ACC112 (cell line): ENCODE results near the gene TRAPPC3.

Experiments used
- H2AFZ ChIP-seq: fragments of 200-600 bp; sonication (generic); one replicate; pipeline ENCODE4 v1.6.0; 2017; ENCODE audit warnings: antibody characterized with exemption, low read length; ENCODE audit not compliant: unreplicated experiment
- H3K27ac ChIP-seq: fragments of 200-600 bp; sonication (generic); 2 replicates; pipeline ENCODE4 v1.5.1; 2014; ENCODE audit warnings: low read depth, mild to moderate bottlenecking, antibody characterized with exemption, low read length, moderate library complexity
- H3K27me3 ChIP-seq: fragments of 200-600 bp; sonication (generic); 2 replicates; pipeline ENCODE4 v1.6.1; 2014; ENCODE audit warnings: mild to moderate bottlenecking, antibody characterized with exemption, low read length, moderate library complexity, mixed read lengths; ENCODE audit not compliant: insufficient read depth
- H3K36me3 ChIP-seq: fragments of 200-600 bp; sonication (generic); 2 replicates; pipeline ENCODE4 v1.6.1; 2016; ENCODE audit warnings: mild to moderate bottlenecking, antibody characterized with exemption, low read length, moderate library complexity, mixed read lengths; ENCODE audit not compliant: insufficient read depth
- H3K4me1 ChIP-seq: fragments of 200-600 bp; sonication (generic); one replicate; pipeline ENCODE4 v1.6.1; 2016; ENCODE audit warnings: low read length, mixed read lengths; ENCODE audit not compliant: insufficient read depth, unreplicated experiment, control insufficient read depth
- H3K4me3 ChIP-seq: fragments of 200-600 bp; sonication (generic); 2 replicates; pipeline ENCODE4 v1.5.1; 2014; ENCODE audit warnings: mild to moderate bottlenecking, low read depth, low read length
- H3K79me2 ChIP-seq: fragments of 200-600 bp; sonication (generic); one replicate; pipeline ENCODE4 v1.6.0; 2016; ENCODE audit warnings: low read length; ENCODE audit not compliant: control insufficient read depth, unreplicated experiment, insufficient read depth

The TRAPPC3 gene

GRCh38 chr1:36125129-36125991 is 23.9 kb downstream of the TRAPPC3 start, which contains the start of gene COL8A2:
COL8A2 (minus strand) TSS chr1:36125222; CDS start chr1:36100242, 24,980 bp downstream.
- Histone ChIP-seq H3K4me3 (peak within 1 kb of the TSS; percentile 60; the same call in 1 of the 2 replicates), H3K27me3 (peaks cover 24% of the 10 kb centered on the region), H3K79me2 (no peaks in the 10 kb centered on the region), H2AFZ (peak within 1 kb of the TSS; percentile 60), H3K4me1 (no peaks in the 10 kb centered on the region), H3K27ac (no peak within 1 kb of the TSS), H3K36me3 (no peaks in the 10 kb centered on the region)

GRCh38 chr1:36124404-36125128 is 24.7 kb downstream of the TRAPPC3 start:
- H2AFZ ChIP-seq, result no peak overlapping the region
- no peak overlapping the region for H3K4me3 ChIP-seq
- H3K27me3 ChIP-seq, result peaks cover 24% of the 10 kb centered on the region
- no peaks in the 10 kb centered on the region for H3K79me2 ChIP-seq
- no peak overlapping the region for H3K27ac ChIP-seq
- no peaks in the 10 kb centered on the region for H3K36me3 ChIP-seq
- H3K4me1 ChIP-seq, result no peaks in the 10 kb centered on the region

- H3K27me3 ChIP-seq, result peaks cover 24% of the 10 kb centered on the region
- H3K4me3 ChIP-seq, result no peak overlapping the region
- no peak overlapping the region for H2AFZ ChIP-seq
- no peaks in the 10 kb centered on the region for H3K4me1 ChIP-seq
- no peak overlapping the region for H3K27ac ChIP-seq
- no peaks in the 10 kb centered on the region for H3K79me2 ChIP-seq
- H3K36me3 ChIP-seq, result no peaks in the 10 kb centered on the region
These were observed 25.9 kb downstream of the TRAPPC3 start for GRCh38 chr1:36123356-36123755.

GRCh38 chr1:36122062-36123030 is 26.9 kb downstream of the TRAPPC3 start:
- Histone ChIP-seq H3K27ac (no peak overlapping the region), H3K79me2 (no peaks in the 10 kb centered on the region), H3K27me3 (peaks cover 24% of the 10 kb centered on the region), H2AFZ (no peak overlapping the region), H3K36me3 (no peaks in the 10 kb centered on the region), H3K4me3 (no peak overlapping the region), H3K4me1 (no peaks in the 10 kb centered on the region)

GRCh38 chr1:36119456-36119855 is 29.8 kb downstream of the TRAPPC3 start:
- no peaks in the 10 kb centered on the region for H3K79me2 ChIP-seq
- H3K4me1 ChIP-seq, result peaks cover 11% of the 10 kb centered on the region
- no peak overlapping the region for H3K27ac ChIP-seq
- H2AFZ ChIP-seq, result no peak overlapping the region
- H3K4me3 ChIP-seq, result no peak overlapping the region
- H3K36me3 ChIP-seq, result no peaks in the 10 kb centered on the region
- H3K27me3 ChIP-seq, result peaks cover 9% of the 10 kb centered on the region

- Histone ChIP-seq H3K27me3 (0 out of 2 replicates have a peak, but pooled peaks cover under 1% of the 10 kb centered on the region), H3K79me2 (no peaks in the 10 kb centered on the region), H3K4me3 (no peak overlapping the region), H3K36me3 (no peaks in the 10 kb centered on the region), H3K27ac (no peak overlapping the region), H2AFZ (no peak overlapping the region), H3K4me1 (peaks cover 11% of the 10 kb centered on the region)
These were observed 30.7 kb downstream of the TRAPPC3 start for GRCh38 chr1:36118447-36119204.

GRCh38 chr1:36116901-36117300 is 32.4 kb downstream of the TRAPPC3 start:
- Histone ChIP-seq H3K4me1 (peaks cover 11% of the 10 kb centered on the region), H2AFZ (no peak overlapping the region), H3K27me3 (no peaks in the 10 kb centered on the region), H3K4me3 (no peak overlapping the region), H3K27ac (no peak overlapping the region), H3K79me2 (no peaks in the 10 kb centered on the region), H3K36me3 (no peaks in the 10 kb centered on the region)

- no peaks in the 10 kb centered on the region for H3K27me3 ChIP-seq
- no peak overlapping the region for H3K4me3 ChIP-seq
- H3K36me3 ChIP-seq, result no peaks in the 10 kb centered on the region
- no peak overlapping the region for H2AFZ ChIP-seq
- H3K79me2 ChIP-seq, result no peaks in the 10 kb centered on the region
- no peak overlapping the region for H3K27ac ChIP-seq
- H3K4me1 ChIP-seq, result peaks cover 11% of the 10 kb centered on the region
These were observed 33.4 kb downstream of the TRAPPC3 start for GRCh38 chr1:36115931-36116330.

GRCh38 chr1:36115200-36115669 is 34.1 kb downstream of the TRAPPC3 start:
- H2AFZ ChIP-seq, result peak overlapping the region; percentile 2
- no peaks in the 10 kb centered on the region for H3K27me3 ChIP-seq
- H3K27ac ChIP-seq, result peak overlapping the region; percentile 3; the same call in 1 of the 2 replicates
- H3K36me3 ChIP-seq, result no peaks in the 10 kb centered on the region
- peaks cover 11% of the 10 kb centered on the region for H3K4me1 ChIP-seq
- no peaks in the 10 kb centered on the region for H3K79me2 ChIP-seq
- H3K4me3 ChIP-seq, result 0 out of 2 replicates have a peak overlapping the region, but pooled peaks have one; percentile 35
